HCT116 (cell line): ENCODE results near the gene CCDC148. TPM values are rescaled to one million over a fixed set of nuclear protein-coding genes. Genes with fewer than 3 reads are reported as not detected.

ENCODE experiments used
- ATAC-seq: fragments of 200-7000 bp; cut with Tn5 transposase; 2 replicates; pipeline ENCODE4 v1.9.1; 2020; ENCODE audit warnings: mild to moderate bottlenecking, moderate library complexity
- BruUV-seq: library from RNA; stranded (reverse); fragments of 400-500 nt; replicated peaks from 2 replicates; lab custom pipeline; 2021; lab: Mats Ljungman, UMichigan
- CTCF ChIA-PET: fragments of 300-600 bp; sonication (Branson Sonifier 250); formaldehyde crosslinking; loops from one replicate; lab custom pipeline; 2021; ENCODE audit warnings: antibody characterized with exemption; lab: Charles Lee
- POLR2A ChIA-PET: fragments of 300-600, 350-600 bp; sonication (Branson Sonifier 250); formaldehyde crosslinking; loops from one replicate; lab custom pipeline; 2021; ENCODE audit warnings: antibody characterized with exemption; lab: Charles Lee
- RAD21 ChIA-PET, 2 experiments: fragments of 300-600 bp; sonication (Branson Sonifier 250); formaldehyde crosslinking; loops; one replicate each; lab custom pipeline; 2023; ENCODE audit warnings: low total read pairs in 2 of 2; ENCODE audit not compliant: uncharacterized antibody in 2 of 2, unreplicated experiment in 2 of 2, low non-redundant PET in 1 of 2; lab: Charles Lee
- DNase-seq: peaks from one replicate; pipeline ENCODE4 v3.0.0-alpha.2; 2010; ENCODE audit warnings: low read depth, low spot score
- H2AFZ ChIP-seq: fragments of 200-600 bp; shearing (Covaris generic), sonication (generic); 2 replicates; pipeline ENCODE4 v1.6.1; 2017; ENCODE audit warnings: low read depth, mixed run types, mixed read lengths, antibody characterized with exemption, low read length; ENCODE audit not compliant: poor library complexity, severe bottlenecking
- H3K27ac ChIP-seq: 2 replicates; pipeline ENCODE4 v1.5.1; 2012; ENCODE audit warnings: low read depth, low read length
- H3K27me3 ChIP-seq: fragments of 200-600 bp; sonication (generic); 2 replicates; pipeline ENCODE4 v1.6.1; 2016; ENCODE audit warnings: mixed run types, low read length, mixed read lengths; ENCODE audit not compliant: insufficient read depth
- H3K36me3 ChIP-seq, 2 experiments: fragments of 200-500 bp in 1 of 2; fragments of 200-600 bp in 1 of 2; sonication (Bioruptor generic) in 1 of 2; sonication (generic) in 1 of 2; 2 replicates each; pipeline versions ENCODE4 v1.5.1 to v1.6.1; 2014 to 2016; ENCODE audit warnings: low read length in 2 of 2, inconsistent platforms in 1 of 2, mixed read lengths in 1 of 2, mixed run types in 1 of 2; ENCODE audit not compliant: insufficient read depth in 2 of 2, control insufficient read depth in 1 of 2
- H3K4me1 ChIP-seq, 2 experiments: fragments of 200-600 bp in 1 of 2; sonication (generic) in 1 of 2; 2 replicates each; pipeline versions ENCODE4 v1.5.1 to v1.6.1; 2012 to 2017; ENCODE audit warnings: low read length in 2 of 2, inconsistent platforms in 1 of 2, mild to moderate bottlenecking in 1 of 2, mixed read lengths in 1 of 2, mixed run types in 1 of 2, moderate library complexity in 1 of 2; ENCODE audit not compliant: insufficient read depth in 2 of 2, control insufficient read depth in 1 of 2
- H3K4me2 ChIP-seq: fragments of 200-600 bp; sonication (generic); 2 replicates; pipeline ENCODE4 v1.6.1; 2017; ENCODE audit warnings: mixed run types, low read length, mixed read lengths
- H3K4me3 ChIP-seq, 2 experiments: fragments of 200-600 bp in 1 of 2; sonication (generic) in 1 of 2; replicated peaks in 1 of 2; 2 replicates each; pipeline ENCODE4 v1.5.1; 2011 to 2016; ENCODE audit warnings: low read length in 2 of 2, control low read depth in 1 of 2, low read depth in 1 of 2, mild to moderate bottlenecking in 1 of 2, mixed read lengths in 1 of 2, mixed run types in 1 of 2
- H3K79me2 ChIP-seq: fragments of 200-600 bp; sonication (generic); 2 replicates; pipeline ENCODE4 v1.6.1; 2017; ENCODE audit warnings: mild to moderate bottlenecking, mixed run types, low read length, moderate library complexity, mixed read lengths; ENCODE audit not compliant: insufficient read depth
- H3K9ac ChIP-seq: fragments of 200-600 bp; sonication (generic); 2 replicates; pipeline ENCODE4 v1.6.1; 2016; ENCODE audit warnings: low read length, mixed read lengths
- H3K9me2 ChIP-seq: fragments of 200-600 bp; sonication (generic), shearing (Covaris generic); 2 replicates; pipeline ENCODE4 v1.6.1; 2017; ENCODE audit warnings: mixed run types, mild to moderate bottlenecking, moderate library complexity; ENCODE audit not compliant: insufficient read depth
- H3K9me3 ChIP-seq, 2 experiments: fragments of 200-500 bp in 1 of 2; fragments of 200-600 bp in 1 of 2; sonication (Bioruptor generic) in 1 of 2; sonication (generic) in 1 of 2; 2 replicates each; pipeline ENCODE4 v1.6.1; 2014 to 2017; ENCODE audit warnings: low read length in 2 of 2, mixed read lengths in 2 of 2, inconsistent platforms in 1 of 2, low read depth in 1 of 2, mild to moderate bottlenecking in 1 of 2, mixed run types in 1 of 2, moderate library complexity in 1 of 2; ENCODE audit not compliant: control insufficient read depth in 1 of 2, insufficient read depth in 1 of 2
- H4K20me1 ChIP-seq: fragments of 200-600 bp; sonication (generic), shearing (Covaris generic); 2 replicates; pipeline ENCODE4 v1.6.1; 2017; ENCODE audit warnings: mixed run types, mild to moderate bottlenecking, moderate library complexity; ENCODE audit not compliant: insufficient read depth
- CBX3 ChIP-seq: IDR thresholded peaks from 2 replicates; pipeline ENCODE4 v1.6.1; 2012; ENCODE audit warnings: low read depth
- CEBPB ChIP-seq: IDR thresholded peaks from 2 replicates; pipeline ENCODE4 v1.6.1; 2012; ENCODE audit warnings: low read depth
- EGR1 ChIP-seq: IDR thresholded peaks from 2 replicates; pipeline ENCODE4 v1.6.1; 2012; ENCODE audit warnings: low read depth
- ELF1 ChIP-seq: IDR thresholded peaks from 2 replicates; pipeline ENCODE4 v1.6.1; 2012; ENCODE audit warnings: low read depth, borderline replicate concordance
- EZH2 ChIP-seq: fragments of 200-600 bp; sonication (generic); IDR thresholded peaks from 2 replicates; pipeline ENCODE4 v1.6.1; 2017; ENCODE audit warnings: antibody characterized with exemption, mixed run types
- EZH2phosphoT487 ChIP-seq: fragments of 200-600 bp; IDR thresholded peaks from 2 replicates; pipeline ENCODE4 v1.6.1; 2018; ENCODE audit warnings: antibody characterized with exemption, borderline replicate concordance
- FOSL1 ChIP-seq: IDR thresholded peaks from 2 replicates; pipeline ENCODE4 v1.6.1; 2012; ENCODE audit warnings: low read depth
- JUND ChIP-seq: IDR thresholded peaks from 2 replicates; pipeline ENCODE4 v1.6.1; 2012
- POLR2A ChIP-seq: IDR thresholded peaks from 2 replicates; pipeline ENCODE4 v1.7.0; 2011; ENCODE audit warnings: borderline replicate concordance; ENCODE audit not compliant: insufficient read depth, insufficient read length; ENCODE audit errors: extremely low read depth
- POLR2AphosphoS5 ChIP-seq: IDR thresholded peaks from 2 replicates; pipeline ENCODE4 v1.6.1; 2011; ENCODE audit warnings: mild to moderate bottlenecking, low read depth, low read length, moderate library complexity
- RAD21 ChIP-seq: IDR thresholded peaks from 2 replicates; pipeline ENCODE4 v1.6.1; 2012; ENCODE audit warnings: low read depth, mild to moderate bottlenecking
- SIN3A ChIP-seq: IDR thresholded peaks from 2 replicates; pipeline ENCODE4 v1.6.1; 2012; ENCODE audit warnings: low read depth
- SP1 ChIP-seq: IDR thresholded peaks from 2 replicates; pipeline ENCODE4 v1.6.1; 2012; ENCODE audit warnings: low read depth
- SRF ChIP-seq: IDR thresholded peaks from 2 replicates; pipeline ENCODE4 v1.6.1; 2012; ENCODE audit warnings: low read depth
- TCF7L2 ChIP-seq: IDR thresholded peaks from 2 replicates; pipeline ENCODE4 v1.7.0; 2011; ENCODE audit warnings: borderline replicate concordance, inconsistent platforms; ENCODE audit not compliant: insufficient read depth, insufficient read length; ENCODE audit errors: extremely low read depth
- YY1 ChIP-seq: IDR thresholded peaks from 2 replicates; pipeline ENCODE4 v1.6.1; 2011; ENCODE audit warnings: low read length, low read depth, moderate library complexity, mild to moderate bottlenecking; ENCODE audit not compliant: insufficient replicate concordance; ENCODE audit errors: extremely low read depth
- ZFX ChIP-seq: fragments of 450-650 bp; IDR thresholded peaks from 2 replicates; pipeline ENCODE4 v1.6.1; 2017
- ZNF274 ChIP-seq: fragments of 200-500 bp; sonication (Bioruptor generic); IDR thresholded peaks from 2 replicates; pipeline ENCODE4 v1.6.1; 2014; ENCODE audit warnings: mild to moderate bottlenecking, low read depth, low read length, inconsistent platforms
- intact Hi-C: fragments of 100-400 bp; cut with micrococcal nuclease; formaldehyde crosslinking; loops from 2 replicates; pipeline ENCODE4 v1.10.0; 2022
- total RNA-seq: library from RNA; stranded (reverse); gene quantifications from one replicate; pipeline ENCODE4 v1.2.1, GENCODE V29; 2021; ENCODE audit not compliant: unreplicated experiment
- TF ChIP-seq, protein P1 (sequence below): IDR thresholded peaks from 2 replicates; pipeline ENCODE4 v1.6.1; 2011; ENCODE audit warnings: mild to moderate bottlenecking, low read length, moderate library complexity; ENCODE audit not compliant: insufficient replicate concordance; ENCODE audit errors: extremely low read depth
- TF ChIP-seq, protein P2 (sequence below), 3 experiments: fragments of 200-600 bp in 1 of 3; sonication (generic) in 1 of 3; IDR thresholded peaks in 2 of 3; conservative IDR thresholded peaks in 1 of 3; 2 replicates each; pipeline ENCODE4 v1.5.1; 2012 to 2017; ENCODE audit warnings: low read depth in 2 of 3, low read length in 2 of 3, antibody characterized with exemption in 1 of 3, borderline replicate concordance in 1 of 3, control low read depth in 1 of 3, mild to moderate bottlenecking in 1 of 3, mixed read lengths in 1 of 3, mixed run types in 1 of 3, moderate library complexity in 1 of 3; ENCODE audit not compliant: insufficient read depth in 1 of 3

The CCDC148 gene
- total RNA-seq, 1 experiment from 2014 or later = 0.59 TPM

DNA sequence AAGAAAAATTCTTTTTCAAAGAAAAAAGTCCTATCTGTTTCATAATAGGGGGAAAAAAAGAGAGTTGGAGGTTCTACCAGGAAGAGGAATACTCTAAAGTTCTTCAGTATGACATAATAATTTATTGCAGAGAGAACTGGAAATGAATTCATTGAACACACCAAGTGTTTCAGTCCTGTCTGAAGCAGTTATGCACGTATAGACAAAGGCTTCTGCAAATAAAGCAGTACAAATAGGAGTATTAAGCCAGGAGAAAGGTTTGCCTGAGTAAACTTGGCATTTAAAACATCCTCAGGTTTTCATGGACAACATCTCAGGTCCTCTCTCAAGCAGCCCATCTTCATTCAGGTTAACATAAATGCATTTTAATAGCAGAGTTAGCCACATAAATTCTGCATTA, 141.6 kb downstream of the CCDC148 start:
- Histone ChIP-seq H3K4me1 (no peaks in the 10 kb centered on the region), H3K9ac (no peak overlapping the region), H3K27me3 (no peaks in the 10 kb centered on the region), H3K36me3 (no peaks in the 10 kb centered on the region), H3K4me3 (no peak overlapping the region), H4K20me1 (no peaks in the 10 kb centered on the region), H3K79me2 (no peaks in the 10 kb centered on the region), H2AFZ (no peak overlapping the region), H3K9me3 (no peaks in the 10 kb centered on the region), H3K9me2 (no peaks in the 10 kb centered on the region), H3K4me2 (no peak overlapping the region), H3K27ac (no peak overlapping the region)
- RAD21 ChIA-PET = no interaction called here
- TF ChIP-seq TCF7L2 (no peak), EZH2 (no peak), POLR2AphosphoS5 (no peak), ELF1 (no peak)
- intact Hi-C loops = no loop called here
- CTCF ChIA-PET = no interaction called here
- POLR2A ChIA-PET = no interaction called here
- ATAC-seq (no peak), DNase-seq (no peak)
- BruUV-seq = no TSS peak

DNA sequence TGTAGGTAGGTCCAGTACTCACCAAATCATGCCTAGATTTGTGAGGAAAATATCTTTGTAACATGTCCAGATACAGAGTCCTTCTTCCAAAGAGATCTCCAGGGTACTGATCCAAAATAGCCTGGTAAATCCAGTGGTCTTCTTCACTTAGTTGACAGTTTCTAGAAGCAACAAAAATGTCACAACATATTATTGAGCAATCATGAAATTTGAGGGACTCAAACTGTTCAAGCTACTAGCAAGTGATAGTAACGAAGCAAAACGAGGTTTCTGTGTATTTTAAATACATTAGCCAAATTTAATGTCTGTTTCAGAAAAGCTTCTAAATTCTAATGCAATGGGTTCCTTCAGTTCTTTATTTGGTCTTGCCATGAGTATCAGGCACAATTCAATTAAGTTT, 142.8 kb downstream of the CCDC148 start:
- H3K36me3 ChIP-seq = no peaks in the 10 kb centered on the region
- no peaks in the 10 kb centered on the region for H3K79me2 ChIP-seq
- no peaks in the 10 kb centered on the region for H3K4me1 ChIP-seq
- H2AFZ ChIP-seq = no peak overlapping the region
- no peak for TF ChIP-seq YY1
- TF ChIP-seq, protein P1, sequence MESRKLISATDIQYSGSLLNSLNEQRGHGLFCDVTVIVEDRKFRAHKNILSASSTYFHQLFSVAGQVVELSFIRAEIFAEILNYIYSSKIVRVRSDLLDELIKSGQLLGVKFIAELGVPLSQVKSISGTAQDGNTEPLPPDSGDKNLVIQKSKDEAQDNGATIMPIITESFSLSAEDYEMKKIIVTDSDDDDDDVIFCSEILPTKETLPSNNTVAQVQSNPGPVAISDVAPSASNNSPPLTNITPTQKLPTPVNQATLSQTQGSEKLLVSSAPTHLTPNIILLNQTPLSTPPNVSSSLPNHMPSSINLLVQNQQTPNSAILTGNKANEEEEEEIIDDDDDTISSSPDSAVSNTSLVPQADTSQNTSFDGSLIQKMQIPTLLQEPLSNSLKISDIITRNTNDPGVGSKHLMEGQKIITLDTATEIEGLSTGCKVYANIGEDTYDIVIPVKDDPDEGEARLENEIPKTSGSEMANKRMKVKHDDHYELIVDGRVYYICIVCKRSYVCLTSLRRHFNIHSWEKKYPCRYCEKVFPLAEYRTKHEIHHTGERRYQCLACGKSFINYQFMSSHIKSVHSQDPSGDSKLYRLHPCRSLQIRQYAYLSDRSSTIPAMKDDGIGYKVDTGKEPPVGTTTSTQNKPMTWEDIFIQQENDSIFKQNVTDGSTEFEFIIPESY = no peak
- no peak for TF ChIP-seq ZNF274
- TF ChIP-seq SP1 = no peak
- TF ChIP-seq, protein P2, sequence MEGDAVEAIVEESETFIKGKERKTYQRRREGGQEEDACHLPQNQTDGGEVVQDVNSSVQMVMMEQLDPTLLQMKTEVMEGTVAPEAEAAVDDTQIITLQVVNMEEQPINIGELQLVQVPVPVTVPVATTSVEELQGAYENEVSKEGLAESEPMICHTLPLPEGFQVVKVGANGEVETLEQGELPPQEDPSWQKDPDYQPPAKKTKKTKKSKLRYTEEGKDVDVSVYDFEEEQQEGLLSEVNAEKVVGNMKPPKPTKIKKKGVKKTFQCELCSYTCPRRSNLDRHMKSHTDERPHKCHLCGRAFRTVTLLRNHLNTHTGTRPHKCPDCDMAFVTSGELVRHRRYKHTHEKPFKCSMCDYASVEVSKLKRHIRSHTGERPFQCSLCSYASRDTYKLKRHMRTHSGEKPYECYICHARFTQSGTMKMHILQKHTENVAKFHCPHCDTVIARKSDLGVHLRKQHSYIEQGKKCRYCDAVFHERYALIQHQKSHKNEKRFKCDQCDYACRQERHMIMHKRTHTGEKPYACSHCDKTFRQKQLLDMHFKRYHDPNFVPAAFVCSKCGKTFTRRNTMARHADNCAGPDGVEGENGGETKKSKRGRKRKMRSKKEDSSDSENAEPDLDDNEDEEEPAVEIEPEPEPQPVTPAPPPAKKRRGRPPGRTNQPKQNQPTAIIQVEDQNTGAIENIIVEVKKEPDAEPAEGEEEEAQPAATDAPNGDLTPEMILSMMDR (IDR thresholded peaks at IDR 0.05 in 2 of 3, conservative IDR thresholded peaks at IDR 0.05 in 1 of 3; ENCODE audit: borderline replicate concordance in 1 of 3, insufficient read depth in 1 of 3, low read depth in 2 of 3, low read length in 2 of 3) = no peak
- no peak for TF ChIP-seq TCF7L2
- TF ChIP-seq ZFX = no peak
- TF ChIP-seq EGR1 = no peak
- no peak for TF ChIP-seq ELF1
- no peak for TF ChIP-seq JUND
- TF ChIP-seq POLR2A = no peak
- no peak for TF ChIP-seq EZH2phosphoT487
- no peak for TF ChIP-seq CEBPB
- no peak for TF ChIP-seq POLR2AphosphoS5
- TF ChIP-seq RAD21 = no peak
- no peak for TF ChIP-seq SIN3A
- no peak for TF ChIP-seq EZH2
- no peak for TF ChIP-seq CBX3
- TF ChIP-seq FOSL1 = no peak
- no peak for TF ChIP-seq SRF
- DNase-seq (no peak), ATAC-seq (no peak)
- no peak overlapping the region for H3K4me3 ChIP-seq
- ChIA-PET RAD21 (no interaction called here), CTCF (no interaction called here), POLR2A (no interaction called here)
- intact Hi-C loops = no loop called here
- no peaks in the 10 kb centered on the region for H3K9me2 ChIP-seq
- no peaks in the 10 kb centered on the region for H4K20me1 ChIP-seq
- no peak overlapping the region for H3K27ac ChIP-seq
- H3K27me3 ChIP-seq = no peaks in the 10 kb centered on the region
- no peak overlapping the region for H3K9ac ChIP-seq
- no peak overlapping the region for H3K4me2 ChIP-seq
- H3K9me3 ChIP-seq = no peaks in the 10 kb centered on the region
- BruUV-seq = no TSS peak
